Measurements from ENCODE around the gene CUL5.
"Not testable (repeated sequence)": the region's sequence is repeated elsewhere in the genome, so short reads cannot be mapped to it uniquely, and the experiment has no call there.

CUL5 gene

GRCh38 chr11:108131993-108132392, 123.3 kb downstream of the CUL5 start:
- H3K27ac ChIP-seq, result no peak overlapping the region
- TF ChIP-seq CTCF (conservative IDR thresholded peaks at IDR 0.05) (no peak), ZFX (IDR thresholded peaks at IDR 0.05) (no peak)

GRCh38 chr11:108132993-108133538, 124.4 kb downstream of the CUL5 start:
- H3K27ac ChIP-seq, result not testable (repeated sequence)

DNA sequence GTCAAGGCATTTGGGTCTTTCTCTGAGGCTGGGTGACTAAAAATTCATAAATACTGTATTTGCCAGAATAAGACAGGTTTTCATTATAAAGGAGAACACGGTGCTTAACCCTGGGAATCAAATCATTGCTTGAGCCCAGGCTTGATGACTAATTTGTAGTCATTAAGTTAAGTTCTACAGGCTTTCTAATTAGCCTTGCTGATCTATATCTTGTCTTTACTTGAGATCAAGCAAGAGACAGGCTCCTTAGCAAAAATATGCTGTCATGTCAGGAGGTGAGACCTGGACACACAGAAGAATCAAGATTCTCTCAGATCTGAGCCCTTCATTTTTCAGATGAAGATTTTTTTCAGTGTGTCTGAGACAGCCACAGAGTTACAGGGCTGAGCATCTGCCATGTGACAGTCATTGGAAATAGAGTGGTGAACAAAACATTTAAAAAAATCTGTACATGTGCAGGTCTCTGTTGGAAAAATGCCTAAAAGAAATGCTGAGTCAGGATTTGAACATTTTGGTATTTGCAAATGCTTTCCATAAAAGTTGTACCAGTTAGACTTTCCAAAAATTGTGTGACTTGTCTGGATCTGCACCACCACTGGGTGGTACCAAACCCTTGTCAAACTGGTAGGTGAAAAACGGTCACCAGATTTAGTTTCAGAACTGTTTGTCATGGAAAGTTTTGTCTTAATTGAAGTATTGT, 127.3 kb downstream of the CUL5 start:
- no peak overlapping the region for H3K27ac ChIP-seq
- no peak for TF ChIP-seq ZFX (IDR thresholded peaks at IDR 0.05)
- peak; percentile 71 for TF ChIP-seq CTCF (conservative IDR thresholded peaks at IDR 0.05)

DNA sequence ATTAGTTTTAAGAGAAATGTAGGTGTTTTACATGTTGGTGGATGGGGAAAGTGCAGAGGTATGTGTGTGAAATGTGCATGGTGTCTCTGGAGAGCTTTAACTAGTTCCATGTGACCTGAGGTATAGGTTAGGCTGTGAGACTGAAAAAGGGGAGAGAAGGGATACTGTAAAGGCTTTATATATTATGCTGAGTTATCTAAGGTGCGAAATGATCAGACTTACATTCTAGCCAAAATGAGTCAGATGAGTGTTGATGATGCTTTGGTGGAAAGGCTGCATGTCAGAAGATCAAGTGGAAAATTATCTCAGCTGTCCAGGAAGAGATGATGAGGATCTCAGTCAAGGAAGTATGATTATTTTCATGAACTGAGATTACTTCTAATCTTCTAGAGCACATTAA, 128.5 kb downstream of the CUL5 start:
- no peak for TF ChIP-seq ZFX (IDR thresholded peaks at IDR 0.05)
- TF ChIP-seq CTCF (conservative IDR thresholded peaks at IDR 0.05), result no peak
- no peak overlapping the region for H3K27ac ChIP-seq

DNA sequence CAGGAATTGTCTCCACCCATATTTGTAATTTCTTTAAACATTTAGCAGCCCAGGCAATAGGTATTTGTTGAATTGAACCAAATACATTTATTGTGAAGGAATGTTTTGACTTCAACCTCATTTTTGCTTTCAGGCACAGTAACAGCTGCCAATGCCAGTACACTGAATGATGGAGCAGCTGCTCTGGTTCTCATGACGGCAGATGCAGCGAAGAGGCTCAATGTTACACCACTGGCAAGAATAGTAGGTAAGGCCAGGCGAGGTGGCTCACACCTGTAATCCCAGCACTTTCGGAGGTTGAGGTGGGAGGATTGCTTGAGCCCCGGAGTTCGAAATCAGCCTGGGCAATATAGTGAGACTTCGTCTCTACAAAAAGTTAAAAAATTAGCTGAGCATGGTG, 133.6 kb downstream of the CUL5 start:
- TF ChIP-seq CTCF (conservative IDR thresholded peaks at IDR 0.05) (no peak), ZFX (IDR thresholded peaks at IDR 0.05) (no peak)
- no peak overlapping the region for H3K27ac ChIP-seq

DNA sequence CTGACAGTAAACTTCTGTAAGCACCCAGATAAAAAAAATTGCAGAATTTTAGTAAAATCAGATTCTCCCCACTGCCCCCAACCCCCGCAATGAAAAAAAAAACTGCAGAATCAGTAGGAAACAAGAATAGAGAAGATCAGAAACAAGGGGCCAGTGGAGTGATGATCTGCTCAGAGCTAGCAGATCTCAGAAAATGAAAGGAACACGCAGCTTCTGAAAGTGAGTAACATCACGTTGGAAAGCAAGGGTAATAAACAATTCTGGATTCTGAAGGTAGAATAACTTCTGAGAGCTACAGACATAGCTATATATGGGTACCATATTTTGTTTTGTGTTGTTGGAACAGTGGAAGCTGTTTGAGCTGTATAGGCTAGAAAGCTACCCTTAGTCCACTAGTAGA, 135.9 kb downstream of the CUL5 start:
- no peak overlapping the region for H3K27ac ChIP-seq
- TF ChIP-seq CTCF (conservative IDR thresholded peaks at IDR 0.05), result no peak
- TF ChIP-seq ZFX (IDR thresholded peaks at IDR 0.05), result no peak

GRCh38 chr11:108147150-108147549, 138.5 kb downstream of the CUL5 start:
- TF ChIP-seq ZFX (IDR thresholded peaks at IDR 0.05) (no peak), CTCF (conservative IDR thresholded peaks at IDR 0.05) (no peak)
- no peak overlapping the region for H3K27ac ChIP-seq

DNA sequence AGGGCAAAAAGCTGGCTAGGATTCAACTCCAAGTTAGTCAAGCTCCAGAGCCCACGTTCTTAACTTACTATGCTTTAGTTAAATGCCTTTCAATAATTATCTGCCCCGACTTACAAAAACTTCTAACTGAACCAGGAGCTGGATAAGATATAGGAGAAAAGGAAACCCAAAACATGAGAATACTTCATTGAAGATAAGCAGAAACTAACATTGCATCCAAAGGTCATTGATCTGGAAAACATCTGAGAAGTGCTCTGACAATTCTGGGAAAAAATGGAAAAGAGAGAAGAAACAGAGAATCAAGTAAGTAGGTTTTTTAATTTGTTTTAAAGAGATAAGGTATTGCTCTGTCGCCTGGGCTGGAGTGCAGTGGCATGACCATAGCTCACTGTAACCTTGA, 139.9 kb downstream of the CUL5 start:
- TF ChIP-seq ZFX (IDR thresholded peaks at IDR 0.05) (no peak), CTCF (conservative IDR thresholded peaks at IDR 0.05) (no peak)
- no peak overlapping the region for H3K27ac ChIP-seq
